K562 (cell line): ENCODE data around the gene ARHGAP26. TPM values are rescaled to one million over a fixed set of nuclear protein-coding genes. Genes with fewer than 3 reads are reported as not detected.

ENCODE experiments used
- ATAC-seq: fragments of 200-7000 bp; cut with Tn5 transposase; 3 replicates; pipeline ENCODE4 v1.9.1; 2020; ENCODE audit warnings: moderate library complexity
- BruUV-seq: library from RNA; stranded (reverse); fragments of 400-500 nt; replicated peaks from 2 replicates; lab custom pipeline; 2021; lab: Mats Ljungman, UMichigan
- CTCF ChIA-PET: fragments of 300-600 bp; formaldehyde crosslinking; extraction: SDS; loops from one replicate; lab custom pipeline; 2021; ENCODE audit warnings: low intra/inter-chr PET ratio; lab: Yijun Ruan, JAX
- POLR2A ChIA-PET: fragments of 300-600, 350-650 bp; sonication (Branson Sonifier 250); formaldehyde crosslinking; extraction: SDS; loops from one replicate; lab custom pipeline; 2021; ENCODE audit warnings: antibody characterized with exemption, inconsistent platforms; lab: Yijun Ruan, JAX
- DNase-seq, 4 experiments: peaks; one replicate each; pipeline versions ENCODE4 v3.0.0 to v3.0.0-alpha.2; 2011 to 2018; ENCODE audit warnings: low spot score in 3 of 4, mixed read lengths in 3 of 4; ENCODE audit errors: extremely low read depth in 1 of 4
- FAIRE-seq: peaks from 2 replicates; lab custom pipeline; 2011; peaks lifted over from hg19 to GRCh38; lab: Jason Lieb, UNC
- H2AFZ ChIP-seq: 2 replicates; pipeline ENCODE4 v1.6.0; 2011; ENCODE audit warnings: low read depth, low read length, control low read depth, inconsistent platforms
- H3K27ac ChIP-seq: fragments of 200-600 bp; 3 replicates; pipeline ENCODE4 v1.8.0; 2011; ENCODE audit warnings: low read depth, mild to moderate bottlenecking, control low read depth, inconsistent platforms, low read length, moderate library complexity, mixed read lengths; ENCODE audit errors: extremely low read depth
- H3K27me3 ChIP-seq, 2 experiments: fragments of 300-600 bp in 1 of 2; 2 replicates in 1 of 2; 3 replicates in 1 of 2; pipeline versions ENCODE4 v1.6.0 to v1.8.0; 2011; ENCODE audit warnings: inconsistent platforms in 2 of 2, low read length in 2 of 2, mild to moderate bottlenecking in 1 of 2, mixed read lengths in 1 of 2, moderate library complexity in 1 of 2; ENCODE audit not compliant: control insufficient read depth in 2 of 2, insufficient read depth in 2 of 2
- H3K36me3 ChIP-seq: fragments of 300-600 bp; 3 replicates; pipeline ENCODE4 v1.8.0; 2011; ENCODE audit warnings: mild to moderate bottlenecking, low read length, inconsistent platforms; ENCODE audit not compliant: control insufficient read depth, insufficient read depth
- H3K4me1 ChIP-seq, 2 experiments: fragments of 200-600 bp in 1 of 2; replicated peaks in 1 of 2; 2 replicates in 1 of 2; 3 replicates in 1 of 2; pipeline versions ENCODE4 v1.5.1 to v1.8.0; 2011; ENCODE audit warnings: inconsistent platforms in 2 of 2, low read length in 2 of 2, mild to moderate bottlenecking in 1 of 2, mixed read lengths in 1 of 2, moderate library complexity in 1 of 2; ENCODE audit not compliant: control insufficient read depth in 2 of 2, insufficient read depth in 2 of 2
- H3K4me2 ChIP-seq: 2 replicates; pipeline ENCODE4 v1.6.1; 2011; ENCODE audit warnings: low read length, control low read depth, inconsistent platforms, mixed read lengths; ENCODE audit not compliant: insufficient read depth
- H3K4me3 ChIP-seq: fragments of 200-600 bp; sonication (generic), shearing (Covaris generic); 2 replicates; pipeline ENCODE4 v1.5.1; 2016; ENCODE audit warnings: control low read depth, inconsistent platforms
- H3K79me2 ChIP-seq: fragments of 200-600 bp; 3 replicates; pipeline ENCODE4 v1.8.0; 2011; ENCODE audit warnings: low read length, inconsistent platforms; ENCODE audit not compliant: control insufficient read depth, insufficient read depth
- H3K9ac ChIP-seq, 2 experiments: 2 replicates each; pipeline versions ENCODE4 v1.6.0 to v1.6.1; 2011; ENCODE audit warnings: low read depth in 2 of 2, low read length in 2 of 2, control low read depth in 1 of 2, inconsistent platforms in 1 of 2, mild to moderate bottlenecking in 1 of 2, mixed read lengths in 1 of 2; ENCODE audit not compliant: insufficient read depth in 1 of 2
- H3K9me1 ChIP-seq: one replicate; pipeline ENCODE4 v1.6.0; 2011; ENCODE audit warnings: inconsistent platforms, mild to moderate bottlenecking, low read length, moderate library complexity; ENCODE audit not compliant: control insufficient read depth, insufficient read depth
- H3K9me3 ChIP-seq: replicated peaks from 2 replicates; pipeline ENCODE4 v1.5.1; 2011; ENCODE audit warnings: low read depth, low read length, inconsistent platforms; ENCODE audit not compliant: control insufficient read depth, insufficient read depth
- H4K20me1 ChIP-seq: replicated peaks from 2 replicates; pipeline ENCODE4 v1.6.1; 2011; ENCODE audit warnings: low read length, inconsistent platforms, mixed read lengths; ENCODE audit not compliant: control insufficient read depth, insufficient read depth
- ADNP ChIP-seq: fragments of 200-800 bp; sonication (Bioruptor generic); IDR thresholded peaks from 2 replicates; pipeline ENCODE4 v1.6.1; 2016; ENCODE audit warnings: missing genetic modification characterization, missing compliant biosample characterization
- ARID1B ChIP-seq: fragments of 450-650 bp; IDR thresholded peaks from 2 replicates; pipeline ENCODE4 v1.6.1; 2016; ENCODE audit warnings: antibody characterized with exemption, mild to moderate bottlenecking, inconsistent platforms
- ASH1L ChIP-seq: fragments of 450-650 bp; IDR thresholded peaks from 2 replicates; pipeline ENCODE4 v1.6.1; 2018; ENCODE audit warnings: borderline replicate concordance, mild to moderate bottlenecking, low read depth; ENCODE audit not compliant: partially characterized antibody
- BCOR ChIP-seq: fragments of 450-650 bp; IDR thresholded peaks from 2 replicates; pipeline ENCODE4 v1.6.1; 2016
- HNRNPL ChIP-seq: fragments of 200-400 bp; formaldehyde crosslinking; IDR thresholded peaks from 2 replicates; pipeline ENCODE4 v1.6.1; 2017; ENCODE audit warnings: low read depth, mild to moderate bottlenecking, low read length
- MTA3 ChIP-seq: fragments of 450-650 bp; formaldehyde crosslinking; IDR thresholded peaks from 2 replicates; pipeline ENCODE4 v1.6.1; 2017; ENCODE audit warnings: mild to moderate bottlenecking, borderline replicate concordance
- RBM25 ChIP-seq: fragments of 200-400 bp; formaldehyde crosslinking; IDR thresholded peaks from 2 replicates; pipeline ENCODE4 v1.6.1; 2018; ENCODE audit warnings: low read length, low read depth, moderate library complexity; ENCODE audit not compliant: severe bottlenecking
- RNF2 ChIP-seq: sonication (generic); IDR thresholded peaks from 2 replicates; pipeline ENCODE4 v1.6.1; 2016
- SMARCB1 ChIP-seq: IDR thresholded peaks from 2 replicates; pipeline ENCODE4 v1.6.1; 2011; ENCODE audit warnings: improper control_type of control experiment, low read depth; ENCODE audit not compliant: insufficient read length
- SMC3 ChIP-seq: conservative IDR thresholded peaks from 2 replicates; pipeline ENCODE4 v1.6.1; 2011; ENCODE audit warnings: low read depth, low read length, improper control_type of control experiment; ENCODE audit not compliant: insufficient read depth
- ZNF184 ChIP-seq: sonication (generic); formaldehyde crosslinking; IDR thresholded peaks from 2 replicates; pipeline ENCODE4 v1.5.0; 2020; ENCODE audit warnings: missing genetic modification reagents
- ZNF253 ChIP-seq: fragments of 250-450 bp; sonication (Bioruptor Pico); conservative IDR thresholded peaks from 2 replicates; pipeline ENCODE4 v1.6.1; 2021; ENCODE audit warnings: mild to moderate bottlenecking
- ZNF766 ChIP-seq: fragments of 200-800 bp; sonication (Bioruptor generic); conservative IDR thresholded peaks from 2 replicates; pipeline ENCODE4 v1.6.1; 2016; ENCODE audit warnings: missing genetic modification characterization, missing compliant biosample characterization
- WGBS: fragments of 100-300 bp; shearing (Covaris generic); methylation state at CpG from one replicate; pipeline ENCODE4 v1.1.6; 2016; ENCODE audit warnings: low coverage, mixed read lengths; ENCODE audit not compliant: insufficient coverage; ENCODE audit errors: missing lambda C conversion rate; 5-methylcytosine and 5-hydroxymethylcytosine counted together
- in situ Hi-C: fragments of 300-500 bp; cut with MboI; formaldehyde crosslinking; loops from 4 replicates; pipeline ENCODE4 v1.15.0; 2018; ENCODE audit warnings: inconsistent platforms, mixed read lengths
- intact Hi-C: fragments of 100-400 bp; cut with micrococcal nuclease; formaldehyde crosslinking; loops from 2 replicates; pipeline ENCODE4 v1.14.2; 2022
- polyA plus RNA-seq, 8 experiments: library from polyadenylated mRNA; depleted of rRNA in 4 of 8; stranded (reverse) in 5 of 8; unstranded in 3 of 8; fragments of >200 nt; fragmentation: Nextera tagmentation in 2 of 8; fragmentation: Illumina TruSeq in 1 of 8; extraction: Ambion mirVana in 2 of 8; extraction: Trizol in 1 of 8; gene quantifications; 2 replicates each; pipeline versions ENCODE4 v1.2.1 to v1.2.3, GENCODE V29; 2011 to 2014; ENCODE audit warnings: inconsistent platforms in 1 of 8, missing spikeins in 1 of 8
- total RNA-seq, 7 experiments: library from RNA; depleted of rRNA in 6 of 7; stranded (reverse); fragments of >200 nt in 6 of 7; fragmentation: Illumina TruSeq in 2 of 7; extraction: Trizol in 2 of 7; gene quantifications; 2 replicates each; pipeline versions ENCODE4 v1.2.1 to v1.2.3, GENCODE V29; 2011 to 2021; ENCODE audit warnings: low replicate concordance in 1 of 7
- TF ChIP-seq, protein P1 (sequence below): sonication (generic); formaldehyde crosslinking; IDR thresholded peaks from 2 replicates; pipeline ENCODE4 v1.8.1; 2023; ENCODE audit warnings: mild to moderate bottlenecking, missing genetic modification reagents

Gene ARHGAP26
- total and polyA plus RNA-seq, 9 of the 15 experiments (the other 6 are each of a cell fraction or from before 2014, with no cell fraction given): 0.13 to 1.1 (median 0.55) TPM

DNA sequence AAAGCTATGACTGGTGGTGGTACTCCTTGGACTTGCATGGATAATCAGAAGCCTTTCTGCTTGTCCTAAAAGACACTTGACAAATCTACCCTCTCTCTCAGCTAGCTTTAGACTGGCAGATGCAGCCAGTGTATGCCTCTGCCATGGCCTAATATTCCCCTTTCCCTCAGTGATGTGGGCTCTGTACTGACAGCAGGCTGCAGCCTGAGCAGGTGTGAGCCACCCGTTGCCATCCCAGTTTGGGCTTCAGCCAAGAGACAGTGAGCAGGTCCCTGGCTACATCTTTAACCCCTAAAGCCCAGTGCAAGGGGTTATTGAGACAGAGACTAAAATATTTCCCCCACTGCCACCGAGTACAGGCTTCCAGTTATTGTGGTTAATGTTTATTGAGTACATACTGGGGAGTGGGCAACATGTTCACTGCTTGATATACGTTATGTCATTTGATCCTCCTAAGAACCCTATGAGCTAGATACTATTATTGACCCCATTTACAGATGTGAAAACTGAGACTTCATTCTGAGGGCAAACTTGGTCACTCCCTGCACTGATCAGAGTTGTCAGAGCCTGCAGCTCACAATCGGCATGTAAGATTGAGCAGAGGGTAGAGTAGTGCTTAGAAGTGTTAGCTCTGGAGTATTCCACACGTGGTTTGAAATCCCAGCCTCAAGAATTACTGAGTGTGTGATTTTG lies 254.2 kb downstream of the ARHGAP26 start:
- Histone ChIP-seq H3K4me1 (peaks cover 9 to 26% of the 10 kb centered on the region in 2 experiments; a peak in 4 of 5 replicates), H3K27ac (no peak overlapping the region), H3K9ac (no peak overlapping the region), H3K9me1 (no peaks in the 10 kb centered on the region), H3K27me3 (no peaks in the 10 kb centered on the region), H2AFZ (no peak overlapping the region), H3K79me2 (no peaks in the 10 kb centered on the region), H3K9me3 (no peaks in the 10 kb centered on the region), H3K4me2 (no peak overlapping the region), H4K20me1 (no peaks in the 10 kb centered on the region), H3K4me3 (no peak overlapping the region), H3K36me3 (no peaks in the 10 kb centered on the region)
- intact Hi-C loops: no loop called here
- CTCF ChIA-PET: no interaction called here
- 33% methylated on average over 5 of the region's 5 CpGs for WGBS
- FAIRE-seq (no peak), DNase-seq (no peak), ATAC-seq (no peak)
- in situ Hi-C loops: no loop called here
- TF ChIP-seq RBM25: peak; percentile 94
- peak; percentile 64; the same call in 1 of the 2 replicates for TF ChIP-seq BCOR
- 0 out of 2 replicates have a peak, but pooled peaks have one; percentile 34 for TF ChIP-seq ADNP
- TF ChIP-seq HNRNPL: no peak
- POLR2A ChIA-PET: interaction anchor here (0.6 to 0.8 kb wide), 2 partner anchors 528 to 581 kb away, joined by 3 read pairs; no protein-coding TSS in a partner anchor
- no TSS peak for BruUV-seq

DNA sequence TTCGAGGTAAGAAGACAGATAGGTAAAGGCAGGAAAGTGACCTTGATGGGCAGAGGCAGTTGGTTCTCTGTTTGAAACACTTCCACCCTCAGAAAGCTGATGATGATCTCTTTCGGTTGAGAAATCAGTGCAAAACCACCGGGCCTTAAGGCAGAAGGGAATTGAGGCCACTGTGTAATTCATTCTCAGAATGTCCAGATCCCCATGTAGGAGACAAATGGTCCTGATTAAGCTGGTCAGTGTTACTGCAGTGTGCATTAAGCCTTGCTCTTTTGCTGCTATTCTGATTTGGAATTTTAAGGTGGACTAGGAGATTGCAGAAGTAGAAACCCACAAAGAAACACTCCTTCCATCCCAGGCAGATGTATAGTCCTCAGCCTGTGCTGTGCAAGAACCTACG lies 255.2 kb downstream of the ARHGAP26 start:
- DNase-seq (no peak), ATAC-seq (no peak), FAIRE-seq (no peak)
- ChIA-PET CTCF (no interaction called here), POLR2A (no interaction called here)
- Histone ChIP-seq H3K79me2 (no peaks in the 10 kb centered on the region), H3K9me1 (no peaks in the 10 kb centered on the region), H3K27ac (no peak overlapping the region), H2AFZ (no peak overlapping the region), H3K9ac (no peak overlapping the region), H3K27me3 (no peaks in the 10 kb centered on the region), H3K4me2 (no peak overlapping the region), H3K4me1 (peaks cover 9 to 22% of the 10 kb centered on the region in 2 experiments; a peak in 4 of 5 replicates), H4K20me1 (no peaks in the 10 kb centered on the region), H3K36me3 (no peaks in the 10 kb centered on the region), H3K4me3 (no peak overlapping the region), H3K9me3 (no peaks in the 10 kb centered on the region)
- intact Hi-C loops: no loop called here
- 27% methylated on average over 4 of the region's 4 CpGs for WGBS
- BruUV-seq: no TSS peak
- in situ Hi-C loops: no loop called here
- TF ChIP-seq, protein P1, sequence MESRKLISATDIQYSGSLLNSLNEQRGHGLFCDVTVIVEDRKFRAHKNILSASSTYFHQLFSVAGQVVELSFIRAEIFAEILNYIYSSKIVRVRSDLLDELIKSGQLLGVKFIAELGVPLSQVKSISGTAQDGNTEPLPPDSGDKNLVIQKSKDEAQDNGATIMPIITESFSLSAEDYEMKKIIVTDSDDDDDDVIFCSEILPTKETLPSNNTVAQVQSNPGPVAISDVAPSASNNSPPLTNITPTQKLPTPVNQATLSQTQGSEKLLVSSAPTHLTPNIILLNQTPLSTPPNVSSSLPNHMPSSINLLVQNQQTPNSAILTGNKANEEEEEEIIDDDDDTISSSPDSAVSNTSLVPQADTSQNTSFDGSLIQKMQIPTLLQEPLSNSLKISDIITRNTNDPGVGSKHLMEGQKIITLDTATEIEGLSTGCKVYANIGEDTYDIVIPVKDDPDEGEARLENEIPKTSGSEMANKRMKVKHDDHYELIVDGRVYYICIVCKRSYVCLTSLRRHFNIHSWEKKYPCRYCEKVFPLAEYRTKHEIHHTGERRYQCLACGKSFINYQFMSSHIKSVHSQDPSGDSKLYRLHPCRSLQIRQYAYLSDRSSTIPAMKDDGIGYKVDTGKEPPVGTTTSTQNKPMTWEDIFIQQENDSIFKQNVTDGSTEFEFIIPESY (CRISPR knock-in tag): no peak
- TF ChIP-seq SMARCB1 (no peak), ZNF766 (no peak), RNF2 (no peak), ZNF253 (CRISPR knock-in tag) (no peak), ARID1B (no peak), ASH1L (no peak), ZNF184 (CRISPR knock-in tag) (no peak), MTA3 (no peak), SMC3 (no peak)
